HEK293T (cell line): ENCODE results near the gene PHOSPHO1.

Experiments used
- CTCF ChIA-PET: fragments of 350-600 bp; formaldehyde crosslinking; extraction: SDS; loops from one replicate; lab custom pipeline; 2021; ENCODE audit warnings: antibody characterized with exemption, inconsistent platforms; lab: Yijun Ruan, JAX
- POLR2A ChIA-PET: fragments of 350-600 bp; formaldehyde crosslinking; extraction: SDS; loops from one replicate; lab custom pipeline; 2020; ENCODE audit warnings: antibody characterized with exemption, inconsistent platforms; lab: Yijun Ruan, JAX
- DNase-seq: peaks from one replicate; pipeline ENCODE4 v3.0.0; 2012; ENCODE audit warnings: mixed read lengths; ENCODE audit errors: extremely low spot score
- ARNT ChIP-seq: fragments of 450-650 bp; IDR thresholded peaks from 2 replicates; pipeline ENCODE4 v1.6.1; 2017; ENCODE audit warnings: mild to moderate bottlenecking
- BHLHE40 ChIP-seq: fragments of 450-650 bp; IDR thresholded peaks from 2 replicates; pipeline ENCODE4 v1.6.1; 2016; ENCODE audit warnings: mild to moderate bottlenecking, moderate library complexity, borderline replicate concordance
- CTBP1 ChIP-seq: fragments of 450-650 bp; IDR thresholded peaks from 2 replicates; pipeline ENCODE4 v1.6.1; 2016; ENCODE audit warnings: borderline replicate concordance
- ELF4 ChIP-seq: fragments of 450-650 bp; IDR thresholded peaks from 2 replicates; pipeline ENCODE4 v1.6.1; 2017; ENCODE audit warnings: antibody characterized with exemption
- FOXA1 ChIP-seq: fragments of 450-650 bp; IDR thresholded peaks from 2 replicates; pipeline ENCODE4 v1.6.1; 2016; ENCODE audit warnings: mild to moderate bottlenecking
- FOXK2 ChIP-seq: fragments of 450-650 bp; IDR thresholded peaks from 2 replicates; pipeline ENCODE4 v1.6.1; 2016; ENCODE audit warnings: mild to moderate bottlenecking
- FOXM1 ChIP-seq: fragments of 450-650 bp; IDR thresholded peaks from 2 replicates; pipeline ENCODE4 v1.6.1; 2017; ENCODE audit warnings: mild to moderate bottlenecking, borderline replicate concordance
- HDGF ChIP-seq: fragments of 450-650 bp; IDR thresholded peaks from 2 replicates; pipeline ENCODE4 v1.6.1; 2017; ENCODE audit warnings: antibody characterized with exemption, borderline replicate concordance
- L3MBTL2 ChIP-seq: fragments of 450-650 bp; conservative IDR thresholded peaks from 2 replicates; pipeline ENCODE4 v1.6.1; 2016; ENCODE audit warnings: mild to moderate bottlenecking
- LEF1 ChIP-seq: fragments of 450-650 bp; IDR thresholded peaks from 2 replicates; pipeline ENCODE4 v1.6.1; 2017; ENCODE audit warnings: mild to moderate bottlenecking, borderline replicate concordance
- NFRKB ChIP-seq: fragments of 450-650 bp; IDR thresholded peaks from 2 replicates; pipeline ENCODE4 v1.6.1; 2016; ENCODE audit warnings: mild to moderate bottlenecking, moderate library complexity
- SP1 ChIP-seq: fragments of 450-650 bp; IDR thresholded peaks from 2 replicates; pipeline ENCODE4 v1.6.1; 2017
- SUZ12 ChIP-seq: fragments of 450-650 bp; IDR thresholded peaks from 2 replicates; pipeline ENCODE4 v1.6.1; 2016; ENCODE audit warnings: mild to moderate bottlenecking
- TARDBP ChIP-seq: fragments of 450-650 bp; IDR thresholded peaks from 2 replicates; pipeline ENCODE4 v1.6.1; 2016
- ZNF384 ChIP-seq: fragments of 450-650 bp; IDR thresholded peaks from 2 replicates; pipeline ENCODE4 v1.6.1; 2016
- TF ChIP-seq, protein P1 (sequence below): fragments of 450-650 bp; IDR thresholded peaks from 2 replicates; pipeline ENCODE4 v1.6.1; 2016

The PHOSPHO1 gene

DNA sequence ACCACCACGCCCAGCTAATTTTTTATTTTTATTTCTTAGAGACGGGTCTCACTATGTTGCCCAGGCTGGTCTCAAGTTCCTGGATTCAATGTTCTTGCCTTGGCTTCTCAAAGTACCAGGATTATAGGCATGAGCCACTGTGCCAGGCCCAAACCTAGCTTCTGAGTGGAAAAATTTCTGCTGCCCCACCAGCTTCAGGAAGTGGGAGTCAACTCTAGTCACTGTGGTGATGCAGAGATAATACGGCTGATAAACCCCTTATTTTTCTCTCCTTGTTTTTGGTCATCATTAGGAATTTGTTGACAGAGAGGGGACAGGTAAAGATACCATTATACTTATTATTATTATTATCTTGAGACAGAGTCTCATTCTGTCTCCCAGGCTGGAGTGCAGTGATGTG is 27.8 kb upstream of the PHOSPHO1 start:
- CTCF ChIA-PET: interaction anchor here (0.6 to 1.1 kb wide), 2 partner anchors 32 to 146 kb away, joined by 3 read pairs; no protein-coding TSS in a partner anchor
- no peak for TF ChIP-seq ELF4
- TF ChIP-seq LEF1: no peak
- TF ChIP-seq FOXA1: no peak
- no peak for TF ChIP-seq TARDBP
- no peak for TF ChIP-seq NFRKB
- no peak for TF ChIP-seq HDGF
- no peak for TF ChIP-seq ARNT
- TF ChIP-seq ZNF384: no peak
- no peak for TF ChIP-seq FOXK2
- no peak for TF ChIP-seq FOXM1
- no peak for TF ChIP-seq CTBP1
- TF ChIP-seq, protein P1, sequence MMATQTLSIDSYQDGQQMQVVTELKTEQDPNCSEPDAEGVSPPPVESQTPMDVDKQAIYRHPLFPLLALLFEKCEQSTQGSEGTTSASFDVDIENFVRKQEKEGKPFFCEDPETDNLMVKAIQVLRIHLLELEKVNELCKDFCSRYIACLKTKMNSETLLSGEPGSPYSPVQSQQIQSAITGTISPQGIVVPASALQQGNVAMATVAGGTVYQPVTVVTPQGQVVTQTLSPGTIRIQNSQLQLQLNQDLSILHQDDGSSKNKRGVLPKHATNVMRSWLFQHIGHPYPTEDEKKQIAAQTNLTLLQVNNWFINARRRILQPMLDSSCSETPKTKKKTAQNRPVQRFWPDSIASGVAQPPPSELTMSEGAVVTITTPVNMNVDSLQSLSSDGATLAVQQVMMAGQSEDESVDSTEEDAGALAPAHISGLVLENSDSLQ: no peak
- no peak for TF ChIP-seq BHLHE40
- no peak for TF ChIP-seq SUZ12
- TF ChIP-seq SP1: no peak
- no peak for TF ChIP-seq L3MBTL2
- no peak for DNase-seq
- POLR2A ChIA-PET: no interaction called here

DNA sequence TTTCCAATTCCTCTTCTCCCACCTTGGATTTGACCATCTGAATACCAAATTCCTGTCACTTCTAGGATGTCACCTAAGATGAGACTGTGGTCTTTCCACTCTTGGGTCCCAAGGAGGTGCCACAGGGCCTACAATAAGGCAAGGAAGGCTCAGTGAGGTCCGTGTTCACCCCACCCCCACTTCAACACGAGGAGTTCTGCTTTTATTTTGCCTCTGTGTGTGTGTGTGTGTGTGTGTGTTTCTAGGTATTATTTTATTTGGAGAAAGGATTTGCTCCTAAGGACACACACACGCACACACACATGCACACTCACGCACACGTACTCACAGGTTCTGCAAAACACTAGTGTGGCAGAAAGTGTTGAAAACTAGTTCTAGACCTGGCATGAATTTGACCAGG is 24.5 kb upstream of the PHOSPHO1 start:
- CTCF ChIA-PET: no interaction called here
- TF ChIP-seq LEF1: no peak
- no peak for TF ChIP-seq SP1
- no peak for TF ChIP-seq SUZ12
- TF ChIP-seq FOXM1: no peak
- no peak for TF ChIP-seq HDGF
- TF ChIP-seq CTBP1: no peak
- no peak for DNase-seq
- POLR2A ChIA-PET: no interaction called here

DNA sequence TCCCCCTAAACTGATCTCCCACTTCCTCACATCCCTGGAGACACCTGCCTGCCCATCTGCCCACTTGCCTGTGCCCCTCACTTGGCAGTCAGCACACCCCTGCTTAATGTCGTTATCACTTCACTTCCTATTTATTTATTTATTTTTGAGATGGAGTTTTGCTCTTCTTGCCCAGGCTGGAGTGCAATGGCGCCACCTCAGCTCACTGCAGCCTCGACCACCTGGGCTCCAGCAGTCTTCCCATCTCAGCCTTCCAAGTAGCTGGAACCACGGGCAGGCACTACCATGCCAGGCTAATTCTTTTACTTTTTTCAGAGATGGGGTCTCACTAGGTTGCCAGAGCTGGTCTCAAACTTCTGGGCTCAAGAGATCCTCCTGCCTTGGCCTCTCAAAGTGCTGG is 23.5 kb upstream of the PHOSPHO1 start:
- DNase-seq: no peak
- CTCF ChIA-PET: interaction anchor here (0.6 to 1.7 kb wide), 6 partner anchors 22 to 395 kb away, joined by 3 to 5 read pairs (median 4); no protein-coding TSS in a partner anchor

DNA sequence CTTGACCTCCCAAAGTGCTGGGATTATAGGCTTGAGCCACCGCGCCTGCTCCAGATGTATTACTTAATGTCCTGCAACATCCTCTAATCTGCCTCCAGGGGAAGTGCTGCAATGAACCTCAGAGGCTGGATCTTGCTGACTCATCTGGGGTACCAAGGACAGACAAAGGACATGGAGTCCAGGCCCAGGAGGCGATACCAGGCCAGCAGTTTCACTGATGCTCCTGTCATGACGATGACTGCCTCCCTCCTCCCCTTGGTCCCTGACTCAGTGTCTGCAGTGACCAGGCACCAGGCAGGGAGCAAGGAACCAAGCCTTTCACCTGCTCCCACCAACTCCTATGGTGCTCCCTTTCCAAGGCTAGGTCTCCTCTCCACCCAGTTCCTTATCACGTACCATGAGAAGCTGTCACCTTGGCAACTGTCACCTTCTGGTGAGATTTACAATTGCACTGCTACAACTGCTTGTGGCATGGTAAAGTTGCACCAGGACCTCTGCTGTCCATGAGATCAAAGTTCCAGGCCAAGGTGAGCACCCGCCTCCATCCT is 21.6 kb upstream of the PHOSPHO1 start:
- no peak for TF ChIP-seq CTBP1
- TF ChIP-seq, protein P1: peak; percentile 91
- ChIA-PET CTCF (no interaction called here), POLR2A (interaction anchor here (1.3 kb wide), 1 partner anchor 9 kb away, joined by 3 read pairs; no protein-coding TSS in a partner anchor)
- no peak for DNase-seq

More for the DNA sequence above, 23.5 kb upstream of the PHOSPHO1 start:
- no peak for TF ChIP-seq HDGF
- TF ChIP-seq NFRKB: no peak
- TF ChIP-seq L3MBTL2: no peak
- no peak for TF ChIP-seq ELF4
- TF ChIP-seq ZNF384: no peak
- POLR2A ChIA-PET: interaction anchor here (0.6 kb wide), 1 partner anchor 148 kb away, joined by 3 read pairs; no protein-coding TSS in a partner anchor

DNA sequence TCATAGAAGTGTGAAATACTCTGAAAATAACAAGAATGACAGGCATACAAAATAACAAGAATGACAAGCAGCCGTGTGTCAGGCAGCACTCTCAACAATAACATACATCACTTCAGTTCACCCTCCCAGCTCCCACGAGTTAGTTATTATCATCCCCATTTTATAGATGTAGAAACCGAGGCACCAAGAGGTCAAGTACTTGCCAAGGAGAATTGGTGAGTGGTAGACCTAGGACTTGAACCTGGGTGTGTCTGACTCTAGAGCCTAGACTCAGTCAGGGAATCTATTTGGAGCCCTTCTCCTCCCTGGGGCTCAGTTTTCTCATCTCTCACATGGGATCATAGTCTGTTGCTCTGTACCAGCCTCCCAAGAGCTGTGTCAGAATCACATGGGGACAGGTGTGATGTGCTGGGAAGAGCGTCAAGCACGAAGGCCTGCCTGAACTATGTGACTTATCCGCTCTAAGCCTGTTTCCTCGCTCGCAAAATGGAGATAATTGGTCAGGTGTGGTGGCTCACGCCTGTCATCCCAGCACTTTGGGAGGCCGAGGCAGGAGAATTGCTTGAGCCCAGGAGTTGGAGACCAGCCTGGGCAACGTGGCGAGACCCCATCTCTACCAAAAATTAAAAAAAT is 19.4 kb upstream of the PHOSPHO1 start:
- DNase-seq: no peak
- CTCF ChIA-PET: no interaction called here
- POLR2A ChIA-PET: no interaction called here
- TF ChIP-seq ARNT: no peak
- no peak for TF ChIP-seq CTBP1
- TF ChIP-seq ZNF384: no peak
- no peak for TF ChIP-seq HDGF
- no peak for TF ChIP-seq SP1
- no peak for TF ChIP-seq ELF4
- TF ChIP-seq, protein P1: no peak
- no peak for TF ChIP-seq L3MBTL2
- no peak for TF ChIP-seq FOXA1
- no peak for TF ChIP-seq NFRKB

DNA sequence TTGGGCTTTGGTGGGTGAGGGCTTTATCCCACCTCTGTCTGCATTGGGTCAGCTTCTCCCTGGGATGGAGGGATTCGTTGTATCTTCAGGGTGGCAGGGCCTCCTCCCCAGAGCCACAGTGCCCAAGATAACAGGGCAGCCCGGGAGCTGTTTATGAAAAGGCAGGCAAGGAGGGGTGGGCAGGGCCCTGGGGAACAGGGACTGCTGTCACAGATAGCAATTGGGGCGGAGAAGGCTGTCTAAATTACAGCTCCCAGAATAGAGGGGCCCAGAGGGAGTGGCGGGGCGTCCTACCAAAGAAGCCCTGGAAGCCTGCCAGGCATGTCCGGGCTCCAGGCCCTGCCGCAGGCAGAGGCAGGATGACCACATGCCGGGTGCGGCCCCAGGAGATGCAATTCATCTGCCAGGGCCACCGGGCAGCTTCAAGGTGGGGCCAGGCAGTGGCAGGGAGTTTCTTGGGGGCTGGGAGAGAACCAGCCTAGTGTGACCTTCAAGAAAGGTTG is 18.8 kb upstream of the PHOSPHO1 start:
- ChIA-PET CTCF (no interaction called here), POLR2A (interaction anchor here (2.3 kb wide), 1 partner anchor 11 kb away, joined by 6 read pairs; no protein-coding TSS in a partner anchor)
- DNase-seq: no peak

More for the DNA sequence above, 18.8 kb upstream of the PHOSPHO1 start:
- TF ChIP-seq FOXA1 (no peak), L3MBTL2 (no peak), CTBP1 (no peak), BHLHE40 (no peak), FOXK2 (no peak), SUZ12 (no peak), NFRKB (no peak), SP1 (no peak), FOXM1 (no peak), LEF1 (no peak)
- TF ChIP-seq, protein P1: no peak
